GM19328 (cell line): ENCODE data around the gene CSNK1D.
A peak's percentile ranks its signal among the peaks of the same experiment; 100 is the strongest.

Experiments used
- ATAC-seq: cut with Tn5 transposase; IDR thresholded peaks from one replicate; pipeline ENCODE4 v1.9.1; 2021; ENCODE audit warnings: mild to moderate bottlenecking, moderate library complexity; ENCODE audit not compliant: unreplicated experiment

Gene CSNK1D

GRCh38 chr17:82296511-82297279, 23.2 kb upstream of the CSNK1D start:
- ATAC-seq: no peak

GRCh38 chr17:82295472-82295814, 21.9 kb upstream of the CSNK1D start:
- ATAC-seq: no peak

- ATAC-seq: no peak
Measured at GRCh38 chr17:82294064-82294773, 20.7 kb upstream of the CSNK1D start.

- ATAC-seq: peak; percentile 97
Measured at GRCh38 chr17:82292251-82293154, 19.0 kb upstream of the CSNK1D start.

- no peak for ATAC-seq
Measured at GRCh38 chr17:82291582-82292250, 18.2 kb upstream of the CSNK1D start.

GRCh38 chr17:82287868-82288801, 14.6 kb upstream of the CSNK1D start:
- no peak for ATAC-seq

GRCh38 chr17:82287013-82287867, 13.7 kb upstream of the CSNK1D start:
- ATAC-seq: no peak

GRCh38 chr17:82285141-82285540, 11.6 kb upstream of the CSNK1D start:
- no peak for ATAC-seq

- no peak for ATAC-seq
Measured at GRCh38 chr17:82283208-82283749, 9.8 kb upstream of the CSNK1D start.

- no peak for ATAC-seq
Measured at GRCh38 chr17:82282239-82283207, 9.0 kb upstream of the CSNK1D start.

- ATAC-seq: no peak
Measured at GRCh38 chr17:82281502-82282238, 8.2 kb upstream of the CSNK1D start.

- ATAC-seq: no peak
Measured at GRCh38 chr17:82281076-82281475, 7.6 kb upstream of the CSNK1D start.

- ATAC-seq: no peak
Measured at GRCh38 chr17:82280537-82280936, 7.0 kb upstream of the CSNK1D start.

GRCh38 chr17:82278786-82279391, 5.4 kb upstream of the CSNK1D start:
- no peak for ATAC-seq

GRCh38 chr17:82278308-82278707, 4.8 kb upstream of the CSNK1D start:
- no peak for ATAC-seq

- ATAC-seq: no peak
Measured at GRCh38 chr17:82277851-82278250, 4.4 kb upstream of the CSNK1D start.
